Gastroesophageal sphincter (tissue), 3 donors: ENCODE measurements around the gene TET2.

Source experiments
- EP300 ChIP-seq: sonication (generic); formaldehyde crosslinking; IDR thresholded peaks from one replicate; pipeline ENCODE4 v1.6.1; 2017; ENCODE audit warnings: antibody characterized with exemption, mild to moderate bottlenecking
- POLR2A ChIP-seq, 2 donors: fragments of 450-650 bp; IDR thresholded peaks; one replicate each; pipeline ENCODE4 v1.6.1; 2017; ENCODE audit warnings: antibody characterized with exemption in 2 of 2, mild to moderate bottlenecking in 2 of 2, moderate library complexity in 1 of 2
- TF ChIP-seq, protein P1 (sequence below), 4 experiments: fragments of 200-600 bp in 2 of 4; fragments of 450-650 bp in 2 of 4; sonication (generic) in 1 of 4; IDR thresholded peaks; one replicate each; pipeline ENCODE4 v1.5.1; 2017 to 2019; ENCODE audit warnings: antibody characterized with exemption in 4 of 4, mild to moderate bottlenecking in 2 of 4, moderate library complexity in 2 of 4

DNA sequence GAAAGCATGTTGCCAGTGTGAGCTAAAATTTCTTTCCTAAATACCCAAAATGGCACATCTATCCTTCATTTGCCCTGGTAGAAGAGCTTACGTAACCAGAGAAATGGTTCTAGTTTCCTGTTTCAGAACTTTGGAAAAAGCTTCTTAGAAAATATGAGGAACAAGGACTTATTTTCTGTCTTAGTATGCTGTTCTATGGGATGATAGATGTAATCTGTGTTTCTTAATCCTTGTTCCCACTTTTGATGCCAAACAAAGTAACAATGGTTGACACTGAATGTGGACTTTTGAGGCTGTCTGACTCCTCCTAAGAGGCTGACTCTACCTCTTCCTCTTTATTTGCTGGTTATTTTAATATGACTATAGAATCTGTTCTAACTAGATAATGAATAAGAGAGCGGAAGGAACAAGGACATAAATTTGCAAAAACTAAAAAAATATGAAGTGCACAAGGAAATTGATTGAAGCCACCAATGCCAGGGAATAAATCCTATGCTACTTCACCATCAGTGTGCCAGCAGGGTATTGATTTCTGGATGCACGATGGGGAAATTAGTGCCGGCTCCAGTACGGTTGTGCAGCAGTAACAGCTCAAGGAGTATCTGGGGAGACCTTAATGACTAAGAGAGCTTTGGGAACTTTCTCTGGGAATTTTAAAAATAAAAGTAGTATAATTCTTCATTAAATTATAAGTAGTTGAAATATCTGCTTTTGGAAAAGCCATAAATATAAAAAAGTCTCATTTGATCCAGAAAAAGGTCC is 39.4 kb upstream of the TET2 start:
- TF ChIP-seq, protein P1, sequence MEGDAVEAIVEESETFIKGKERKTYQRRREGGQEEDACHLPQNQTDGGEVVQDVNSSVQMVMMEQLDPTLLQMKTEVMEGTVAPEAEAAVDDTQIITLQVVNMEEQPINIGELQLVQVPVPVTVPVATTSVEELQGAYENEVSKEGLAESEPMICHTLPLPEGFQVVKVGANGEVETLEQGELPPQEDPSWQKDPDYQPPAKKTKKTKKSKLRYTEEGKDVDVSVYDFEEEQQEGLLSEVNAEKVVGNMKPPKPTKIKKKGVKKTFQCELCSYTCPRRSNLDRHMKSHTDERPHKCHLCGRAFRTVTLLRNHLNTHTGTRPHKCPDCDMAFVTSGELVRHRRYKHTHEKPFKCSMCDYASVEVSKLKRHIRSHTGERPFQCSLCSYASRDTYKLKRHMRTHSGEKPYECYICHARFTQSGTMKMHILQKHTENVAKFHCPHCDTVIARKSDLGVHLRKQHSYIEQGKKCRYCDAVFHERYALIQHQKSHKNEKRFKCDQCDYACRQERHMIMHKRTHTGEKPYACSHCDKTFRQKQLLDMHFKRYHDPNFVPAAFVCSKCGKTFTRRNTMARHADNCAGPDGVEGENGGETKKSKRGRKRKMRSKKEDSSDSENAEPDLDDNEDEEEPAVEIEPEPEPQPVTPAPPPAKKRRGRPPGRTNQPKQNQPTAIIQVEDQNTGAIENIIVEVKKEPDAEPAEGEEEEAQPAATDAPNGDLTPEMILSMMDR (IDR thresholded peaks at IDR 0.05), result no peak
- TF ChIP-seq POLR2A (IDR thresholded peaks at IDR 0.05), result no peak
- no peak for TF ChIP-seq EP300
